Kidney (tissue), 14 donors: ENCODE results near the gene TRIM66. TPM values are rescaled to one million over a fixed set of nuclear protein-coding genes. Genes with fewer than 3 reads are reported as not detected.

Source experiments
- DNase-seq, 5 donors: peaks; one replicate each; pipeline ENCODE4 v3.0.0-alpha.2; 2013 to 2020
- FAIRE-seq: peaks from 2 replicates; lab custom pipeline; 2012; peaks lifted over from hg19 to GRCh38; lab: Jason Lieb, UNC
- H3K27ac ChIP-seq, 2 donors: one replicate each; pipeline ENCODE4 v1.7.0; 2013; ENCODE audit warnings: low read depth in 2 of 2, low read length in 2 of 2, inconsistent platforms in 1 of 2
- H3K27me3 ChIP-seq: one replicate; pipeline ENCODE4 v1.7.1; 2013; ENCODE audit warnings: low read length, inconsistent platforms; ENCODE audit not compliant: control insufficient read depth, insufficient read depth
- H3K36me3 ChIP-seq, 3 donors: one replicate each; pipeline versions ENCODE4 v1.7.0 to v1.7.1; 2013; ENCODE audit warnings: low read length in 3 of 3, control low read depth in 1 of 3, inconsistent platforms in 1 of 3; ENCODE audit not compliant: insufficient read depth in 3 of 3, control insufficient read depth in 2 of 3
- H3K4me1 ChIP-seq, 3 donors: one replicate each; pipeline versions ENCODE4 v1.7.0 to v1.7.1; 2013; ENCODE audit warnings: low read length in 3 of 3, inconsistent platforms in 1 of 3, low read depth in 1 of 3; ENCODE audit not compliant: control insufficient read depth in 2 of 3, insufficient read depth in 2 of 3
- H3K4me3 ChIP-seq, 3 donors: one replicate each; pipeline versions ENCODE4 v1.7.0 to v1.8.1; 2013; ENCODE audit warnings: low read length in 3 of 3, control low read depth in 1 of 3, inconsistent platforms in 1 of 3
- H3K9ac ChIP-seq, 3 donors: one replicate each; pipeline versions ENCODE4 v1.7.0 to v1.7.1; 2013; ENCODE audit warnings: low read length in 3 of 3, control low read depth in 1 of 3, inconsistent platforms in 1 of 3
- H3K9me3 ChIP-seq, 3 donors: one replicate each; pipeline versions ENCODE4 v1.7.0 to v1.7.1; 2013; ENCODE audit warnings: low read length in 3 of 3, control low read depth in 1 of 3, inconsistent platforms in 1 of 3; ENCODE audit not compliant: control insufficient read depth in 2 of 3, insufficient read depth in 1 of 3
- CTCF ChIP-seq: IDR thresholded peaks from 3 replicates; pipeline ENCODE4 v1.5.1; 2012; ENCODE audit warnings: mild to moderate bottlenecking, moderate library complexity, borderline replicate concordance; ENCODE audit not compliant: insufficient read depth; ENCODE audit errors: extremely low read depth
- intact Hi-C: fragments of 100-400 bp; cut with DNase I; formaldehyde crosslinking; loops from one replicate; pipeline ENCODE4 v1.11.1; 2022
- polyA plus RNA-seq: library from polyadenylated mRNA; stranded (reverse); fragments of 350-450 nt; fragmentation: Illumina TruSeq; extraction: RNeasy Lipid Tissue Mini Kit (QIAGEN cat#74804); gene quantifications from one replicate; pipeline ENCODE4 v1.2.3, GENCODE V29; 2014; ENCODE audit warnings: low read depth, low replicate concordance; ENCODE audit not compliant: insufficient read depth
- total RNA-seq: library from RNA; stranded (reverse); fragmentation: NEBNext Ultra II Directional; extraction: Animal tissue kit (Norgen Biotek cat#: 25700); gene quantifications from one replicate; pipeline ENCODE4 v1.2.1, GENCODE V29; 2021
- donor health status: control.
- donor health status: control.
- donor health status: control.
- donor health status: control.
- donor health status: control.
- donor health status: DM: yes; HTN: yes; CAD: no.
- donor health status: Normal renal cell carcinoma (clear cell type).

The TRIM66 gene
- total and polyA plus RNA-seq, 2 donors from 2014 or later = 1.4 to 25.7 TPM

GRCh38 chr11:8699903-8700302, 17.4 kb upstream of the TRIM66 start:
- intact Hi-C loops = no loop called here
- Histone ChIP-seq H3K27ac (peak overlapping the region in 1 of 2 donors; percentile 20), H3K27me3 (no peaks in the 10 kb centered on the region), H3K9ac (no peak overlapping the region), H3K4me3 (no peak overlapping the region), H3K36me3 (peaks cover 6 to 19% (median 19%) of the 10 kb centered on the region in 3 donors), H3K4me1 (peaks cover 0 to 2% (median 0%) of the 10 kb centered on the region in 3 donors), H3K9me3 (no peaks in the 10 kb centered on the region)
- no peak for DNase-seq
- TF ChIP-seq CTCF = no peak
- FAIRE-seq = no peak

GRCh38 chr11:8698917-8699441, 16.5 kb upstream of the TRIM66 start:
- no peak for TF ChIP-seq CTCF
- no peak overlapping the region for H3K27ac ChIP-seq
- H3K9me3 ChIP-seq = no peaks in the 10 kb centered on the region
- no peak for FAIRE-seq
- no peaks in the 10 kb centered on the region for H3K27me3 ChIP-seq
- DNase-seq = no peak
- H3K4me1 ChIP-seq = peaks cover 0 to 2% (median 0%) of the 10 kb centered on the region in 3 donors
- no peak overlapping the region for H3K9ac ChIP-seq
- peaks cover 6 to 19% (median 19%) of the 10 kb centered on the region in 3 donors for H3K36me3 ChIP-seq
- no peak overlapping the region for H3K4me3 ChIP-seq
- intact Hi-C loops = no loop called here

- intact Hi-C loops = no loop called here
- TF ChIP-seq CTCF = no peak
- Histone ChIP-seq H3K9ac (no peak overlapping the region), H3K27ac (no peak overlapping the region), H3K9me3 (no peaks in the 10 kb centered on the region), H3K36me3 (peaks cover 6 to 18% (median 17%) of the 10 kb centered on the region in 3 donors), H3K4me3 (no peak overlapping the region), H3K4me1 (peaks cover 0 to 2% (median 0%) of the 10 kb centered on the region in 3 donors), H3K27me3 (no peaks in the 10 kb centered on the region)
- DNase-seq (no peak), FAIRE-seq (no peak)
Observed at GRCh38 chr11:8698379-8698851, 15.9 kb upstream of the TRIM66 start.
